Measurements from ENCODE around the gene PYROXD2.

The PYROXD2 gene

DNA sequence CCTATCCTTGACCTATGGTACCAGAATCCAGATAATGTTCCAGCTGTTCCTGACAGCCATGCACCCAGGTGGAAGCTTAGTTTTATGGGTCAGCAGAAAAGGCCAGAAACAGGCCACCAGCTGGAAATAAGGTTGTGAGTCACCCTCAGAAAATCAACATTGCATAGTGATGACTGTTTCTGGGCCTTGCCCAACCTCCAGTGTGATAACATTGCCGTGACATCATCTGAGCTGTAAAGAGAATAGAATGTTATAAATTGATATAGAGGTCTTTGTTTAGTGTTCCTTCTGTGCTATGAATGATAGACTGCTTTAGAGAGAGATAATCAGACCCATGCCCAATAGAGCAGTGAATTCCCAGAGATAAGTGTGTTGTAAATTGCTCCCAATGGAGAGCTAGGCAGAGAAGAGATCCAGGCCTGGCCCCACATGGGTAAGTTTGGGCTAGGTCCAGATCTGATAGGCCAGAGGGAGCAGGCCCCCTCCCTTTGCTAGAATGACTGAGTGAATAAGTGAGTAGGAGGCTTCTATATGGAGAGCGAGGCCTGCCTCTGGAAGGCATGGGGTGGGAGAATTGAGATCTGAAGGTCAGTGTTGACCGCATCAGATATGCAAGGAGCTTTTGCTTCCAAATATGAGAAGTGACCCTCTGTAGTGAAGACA lies 46.0 kb upstream of the PYROXD2 start:
- no peak overlapping the region for H3K9ac ChIP-seq (ENCODE audit: low read length)
- TF ChIP-seq EZH2phosphoT487 (IDR thresholded peaks at IDR 0.05; ENCODE audit: low read depth) = no peak
- TF ChIP-seq, protein P1, sequence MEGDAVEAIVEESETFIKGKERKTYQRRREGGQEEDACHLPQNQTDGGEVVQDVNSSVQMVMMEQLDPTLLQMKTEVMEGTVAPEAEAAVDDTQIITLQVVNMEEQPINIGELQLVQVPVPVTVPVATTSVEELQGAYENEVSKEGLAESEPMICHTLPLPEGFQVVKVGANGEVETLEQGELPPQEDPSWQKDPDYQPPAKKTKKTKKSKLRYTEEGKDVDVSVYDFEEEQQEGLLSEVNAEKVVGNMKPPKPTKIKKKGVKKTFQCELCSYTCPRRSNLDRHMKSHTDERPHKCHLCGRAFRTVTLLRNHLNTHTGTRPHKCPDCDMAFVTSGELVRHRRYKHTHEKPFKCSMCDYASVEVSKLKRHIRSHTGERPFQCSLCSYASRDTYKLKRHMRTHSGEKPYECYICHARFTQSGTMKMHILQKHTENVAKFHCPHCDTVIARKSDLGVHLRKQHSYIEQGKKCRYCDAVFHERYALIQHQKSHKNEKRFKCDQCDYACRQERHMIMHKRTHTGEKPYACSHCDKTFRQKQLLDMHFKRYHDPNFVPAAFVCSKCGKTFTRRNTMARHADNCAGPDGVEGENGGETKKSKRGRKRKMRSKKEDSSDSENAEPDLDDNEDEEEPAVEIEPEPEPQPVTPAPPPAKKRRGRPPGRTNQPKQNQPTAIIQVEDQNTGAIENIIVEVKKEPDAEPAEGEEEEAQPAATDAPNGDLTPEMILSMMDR (IDR thresholded peaks at IDR 0.05; ENCODE audit: low read depth, low read length) = no peak
- no peak overlapping the region for H3K4me2 ChIP-seq (ENCODE audit: low read length)
- H3K9me3 ChIP-seq (ENCODE audit: insufficient read depth, low read length) = no peaks in the 10 kb centered on the region
- H4K20me1 ChIP-seq (ENCODE audit: insufficient read depth, low read length) = no peaks in the 10 kb centered on the region
- H3K27ac ChIP-seq (ENCODE audit: low read length) = no peak overlapping the region
- H3K79me2 ChIP-seq (ENCODE audit: low read length) = no peaks in the 10 kb centered on the region
- no peaks in the 10 kb centered on the region for H3K4me1 ChIP-seq (ENCODE audit: low read length)
- H3K27me3 ChIP-seq (ENCODE audit: low read depth, low read length) = no peaks in the 10 kb centered on the region
- H3K36me3 ChIP-seq (replicated peaks; ENCODE audit: low read depth, low read length) = no peaks in the 10 kb centered on the region
- H3K4me3 ChIP-seq (ENCODE audit: low read length) = no peak overlapping the region
- no peak overlapping the region for H2AFZ ChIP-seq (ENCODE audit: low read depth, low read length)

DNA sequence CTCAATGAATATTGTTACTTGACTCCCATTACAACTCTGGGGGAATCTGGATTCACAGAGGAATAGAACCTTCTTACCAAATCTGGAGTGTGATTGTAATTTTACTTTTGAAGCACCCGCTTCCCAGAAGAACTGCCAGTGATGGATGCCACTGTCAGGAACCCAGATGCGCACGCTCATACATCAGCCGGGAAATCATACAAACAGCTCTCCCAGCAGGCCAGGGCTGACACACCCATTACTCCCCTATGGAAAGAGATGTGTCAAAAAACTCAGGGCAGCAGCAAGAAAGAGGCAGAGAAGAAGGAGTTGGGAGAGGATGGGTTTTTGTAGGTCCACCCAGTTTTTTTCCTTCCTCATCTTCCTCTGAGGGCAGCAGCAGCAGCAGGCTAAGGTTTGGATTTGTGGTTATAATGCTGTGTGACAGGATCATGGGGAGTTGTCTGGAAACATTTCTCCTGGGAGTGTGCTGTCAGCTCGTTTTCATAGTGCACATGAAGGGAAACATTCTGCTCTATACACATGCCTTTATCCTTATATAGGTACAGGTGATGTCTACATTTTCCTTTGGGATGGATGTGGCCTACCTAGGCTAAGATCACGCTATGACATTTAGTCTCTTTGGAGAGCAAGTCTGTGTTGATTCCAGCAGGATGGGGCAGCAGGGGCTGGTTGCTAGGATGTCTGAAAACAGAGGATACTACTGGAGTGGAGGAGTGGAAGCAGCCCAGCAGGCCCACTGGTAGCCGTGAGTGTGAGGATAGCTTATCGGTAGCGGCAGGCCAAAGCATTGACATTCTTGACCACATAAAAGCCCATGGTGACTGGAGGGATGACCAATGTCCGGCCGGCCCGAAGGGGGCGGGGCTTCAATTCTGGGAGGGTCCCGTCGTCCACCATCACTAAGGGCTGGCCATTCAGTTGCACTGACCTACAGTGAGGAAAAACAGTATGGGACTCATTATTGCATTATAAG lies 44.1 kb upstream of the PYROXD2 start:
- Histone ChIP-seq H3K4me1 (ENCODE audit: low read length) (no peaks in the 10 kb centered on the region), H3K27me3 (ENCODE audit: low read depth, low read length) (no peaks in the 10 kb centered on the region), H3K27ac (ENCODE audit: low read length) (no peak overlapping the region), H3K4me3 (ENCODE audit: low read length) (no peak overlapping the region), H3K9me3 (ENCODE audit: insufficient read depth, low read length) (no peaks in the 10 kb centered on the region), H2AFZ (ENCODE audit: low read depth, low read length) (no peak overlapping the region), H3K9ac (ENCODE audit: low read length) (no peak overlapping the region), H3K36me3 (replicated peaks; ENCODE audit: low read depth, low read length) (no peaks in the 10 kb centered on the region), H4K20me1 (ENCODE audit: insufficient read depth, low read length) (no peaks in the 10 kb centered on the region), H3K79me2 (ENCODE audit: low read length) (no peaks in the 10 kb centered on the region), H3K4me2 (ENCODE audit: low read length) (no peak overlapping the region)
- TF ChIP-seq, protein P1 (IDR thresholded peaks at IDR 0.05; ENCODE audit: low read depth, low read length) = no peak
- TF ChIP-seq EZH2phosphoT487 (IDR thresholded peaks at IDR 0.05; ENCODE audit: low read depth) = no peak

DNA sequence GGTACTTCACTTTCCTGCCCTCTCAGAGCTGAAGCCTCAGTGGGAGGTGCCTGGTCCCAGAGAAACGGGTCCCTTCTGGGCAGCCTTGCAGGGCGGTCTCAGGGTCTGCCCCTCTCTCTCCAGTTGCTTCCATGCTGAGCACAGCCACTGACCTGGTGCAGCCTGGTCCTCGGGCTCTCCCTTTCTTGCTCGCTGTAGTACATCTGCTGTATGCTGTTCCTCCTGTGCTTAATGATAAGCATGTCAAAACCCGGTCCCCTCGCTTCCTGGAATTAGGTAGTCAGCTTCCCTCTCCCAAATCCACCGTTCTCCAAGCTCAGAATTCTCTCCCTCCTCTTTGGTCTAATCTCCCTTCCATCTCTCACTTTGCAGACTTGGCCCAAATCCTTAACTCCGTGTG lies 42.7 kb upstream of the PYROXD2 start:
- Histone ChIP-seq H2AFZ (ENCODE audit: low read depth, low read length) (no peak overlapping the region), H3K4me3 (ENCODE audit: low read length) (no peak overlapping the region), H3K36me3 (replicated peaks; ENCODE audit: low read depth, low read length) (no peaks in the 10 kb centered on the region), H3K27me3 (ENCODE audit: low read depth, low read length) (no peaks in the 10 kb centered on the region), H3K4me2 (ENCODE audit: low read length) (no peak overlapping the region), H3K9ac (ENCODE audit: low read length) (no peak overlapping the region), H3K79me2 (ENCODE audit: low read length) (no peaks in the 10 kb centered on the region), H3K27ac (ENCODE audit: low read length) (no peak overlapping the region), H4K20me1 (ENCODE audit: insufficient read depth, low read length) (no peaks in the 10 kb centered on the region), H3K9me3 (ENCODE audit: insufficient read depth, low read length) (no peaks in the 10 kb centered on the region), H3K4me1 (ENCODE audit: low read length) (no peaks in the 10 kb centered on the region)
- TF ChIP-seq EZH2phosphoT487 (IDR thresholded peaks at IDR 0.05; ENCODE audit: low read depth) = no peak
- TF ChIP-seq, protein P1 (IDR thresholded peaks at IDR 0.05; ENCODE audit: low read depth, low read length) = no peak
